Tibial nerve (tissue), 4 donors: ENCODE measurements around the gene TAF1L. TPM values are rescaled to one million over a fixed set of nuclear protein-coding genes. Genes with fewer than 3 reads are reported as not detected.

Source experiments
- DNase-seq, 2 donors: peaks; one replicate each; pipeline ENCODE4 v3.0.0-alpha.2; 2019; ENCODE audit warnings: low spot score in 2 of 2
- H3K27ac ChIP-seq, 4 donors: fragments of 200-600 bp; sonication (generic) in 3 of 4; one replicate each; pipeline ENCODE4 v1.5.1; 2017 to 2019; ENCODE audit warnings: mild to moderate bottlenecking in 1 of 4
- H3K27me3 ChIP-seq, 2 donors: fragments of 200-600 bp; sonication (generic) in 1 of 2; one replicate each; pipeline versions ENCODE4 v1.5.1 to v1.6.0; 2017 to 2019
- H3K36me3 ChIP-seq, 3 donors: fragments of 200-600 bp; sonication (generic); one replicate each; pipeline ENCODE4 v1.5.1; 2018 to 2019
- H3K4me1 ChIP-seq, 4 donors: fragments of 200-600 bp; sonication (generic) in 3 of 4; one replicate each; pipeline ENCODE4 v1.5.1; 2017 to 2019
- H3K4me3 ChIP-seq, 4 donors: fragments of 200-600 bp; sonication (generic) in 3 of 4; one replicate each; pipeline ENCODE4 v1.5.1; 2017 to 2019; ENCODE audit warnings: mild to moderate bottlenecking in 1 of 4, moderate library complexity in 1 of 4
- H3K9me3 ChIP-seq, 4 donors: fragments of 200-600 bp; sonication (generic) in 3 of 4; one replicate each; pipeline ENCODE4 v1.5.1; 2017 to 2019
- EP300 ChIP-seq, 2 donors: sonication (generic); formaldehyde crosslinking; IDR thresholded peaks; one replicate each; pipeline ENCODE4 v1.6.1; 2017; ENCODE audit warnings: antibody characterized with exemption in 2 of 2, mild to moderate bottlenecking in 1 of 2
- POLR2A ChIP-seq, 2 donors: fragments of 450-650 bp; IDR thresholded peaks; one replicate each; pipeline ENCODE4 v1.6.1; 2017; ENCODE audit warnings: antibody characterized with exemption in 2 of 2, mild to moderate bottlenecking in 2 of 2, moderate library complexity in 2 of 2
- WGBS, 2 donors: methylation state at CpG; one replicate each; pipeline ENCODE4 v1.1.5; 2018; 5-methylcytosine and 5-hydroxymethylcytosine counted together
- total RNA-seq, 4 donors: library from RNA; depleted of rRNA; stranded (reverse); fragments of >200 nt; gene quantifications; one replicate each; pipeline ENCODE4 v1.1.0, GENCODE V29; 2016
- TF ChIP-seq, protein P1 (sequence below), 5 experiments: fragments of 200-600 bp in 3 of 5; fragments of 450-650 bp in 2 of 5; sonication (generic) in 3 of 5; IDR thresholded peaks; one replicate each; pipeline ENCODE4 v1.5.1; 2016 to 2019; ENCODE audit warnings: antibody characterized with exemption in 5 of 5, mild to moderate bottlenecking in 3 of 5, moderate library complexity in 2 of 5

The TAF1L gene, protein sequence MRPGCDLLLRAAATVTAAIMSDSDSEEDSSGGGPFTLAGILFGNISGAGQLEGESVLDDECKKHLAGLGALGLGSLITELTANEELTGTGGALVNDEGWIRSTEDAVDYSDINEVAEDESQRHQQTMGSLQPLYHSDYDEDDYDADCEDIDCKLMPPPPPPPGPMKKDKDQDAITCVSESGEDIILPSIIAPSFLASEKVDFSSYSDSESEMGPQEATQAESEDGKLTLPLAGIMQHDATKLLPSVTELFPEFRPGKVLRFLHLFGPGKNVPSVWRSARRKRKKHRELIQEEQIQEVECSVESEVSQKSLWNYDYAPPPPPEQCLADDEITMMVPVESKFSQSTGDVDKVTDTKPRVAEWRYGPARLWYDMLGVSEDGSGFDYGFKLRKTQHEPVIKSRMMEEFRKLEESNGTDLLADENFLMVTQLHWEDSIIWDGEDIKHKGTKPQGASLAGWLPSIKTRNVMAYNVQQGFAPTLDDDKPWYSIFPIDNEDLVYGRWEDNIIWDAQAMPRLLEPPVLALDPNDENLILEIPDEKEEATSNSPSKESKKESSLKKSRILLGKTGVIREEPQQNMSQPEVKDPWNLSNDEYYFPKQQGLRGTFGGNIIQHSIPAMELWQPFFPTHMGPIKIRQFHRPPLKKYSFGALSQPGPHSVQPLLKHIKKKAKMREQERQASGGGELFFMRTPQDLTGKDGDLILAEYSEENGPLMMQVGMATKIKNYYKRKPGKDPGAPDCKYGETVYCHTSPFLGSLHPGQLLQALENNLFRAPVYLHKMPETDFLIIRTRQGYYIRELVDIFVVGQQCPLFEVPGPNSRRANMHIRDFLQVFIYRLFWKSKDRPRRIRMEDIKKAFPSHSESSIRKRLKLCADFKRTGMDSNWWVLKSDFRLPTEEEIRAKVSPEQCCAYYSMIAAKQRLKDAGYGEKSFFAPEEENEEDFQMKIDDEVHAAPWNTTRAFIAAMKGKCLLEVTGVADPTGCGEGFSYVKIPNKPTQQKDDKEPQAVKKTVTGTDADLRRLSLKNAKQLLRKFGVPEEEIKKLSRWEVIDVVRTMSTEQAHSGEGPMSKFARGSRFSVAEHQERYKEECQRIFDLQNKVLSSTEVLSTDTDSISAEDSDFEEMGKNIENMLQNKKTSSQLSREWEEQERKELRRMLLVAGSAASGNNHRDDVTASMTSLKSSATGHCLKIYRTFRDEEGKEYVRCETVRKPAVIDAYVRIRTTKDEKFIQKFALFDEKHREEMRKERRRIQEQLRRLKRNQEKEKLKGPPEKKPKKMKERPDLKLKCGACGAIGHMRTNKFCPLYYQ (N-terminal part only)
- total RNA-seq: under 1 TPM in 2 of 4 donors, not detected in 2; under 0.01 to 0.21 TPM

DNA sequence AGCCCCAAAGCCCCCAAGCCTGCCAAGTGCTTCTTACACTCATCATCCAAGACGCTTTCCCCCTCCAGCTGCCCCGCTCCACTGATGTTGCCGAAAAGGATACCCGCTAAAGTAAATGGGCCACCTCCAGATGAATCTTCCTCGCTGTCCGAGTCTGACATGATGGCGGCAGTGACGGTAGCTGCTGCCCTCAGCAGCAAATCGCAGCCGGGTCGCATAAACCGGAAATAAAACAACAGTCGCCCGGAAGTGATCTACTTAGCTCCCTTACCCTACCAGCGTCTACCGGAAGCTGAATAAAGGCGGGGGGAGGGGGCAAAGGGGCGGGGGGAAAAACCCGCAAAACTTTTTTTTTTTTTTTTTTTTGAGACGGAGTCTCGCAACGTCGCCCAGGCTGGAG, at the start of gene TAF1L:
TSS of gene TAF1L (minus strand) at position 308 of the 400 bp plus-strand sequence. CDS start at position 218, 90 bp downstream.
- DNase-seq: no peak
- Histone ChIP-seq H3K4me1 (no peaks in the 10 kb centered on the region), H3K27ac (no peak within 1 kb of the TSS), H3K9me3 (peaks cover 0 to 6% (median 0%) of the 10 kb centered on the region in 4 donors), H3K27me3 (no peaks in the 10 kb centered on the region), H3K36me3 (no peaks in the 10 kb centered on the region), H3K4me3 (no peak within 1 kb of the TSS)
- 93 to 94% methylated on average over 23 of the region's 23 CpGs for WGBS, 2 donors
- TF ChIP-seq POLR2A (IDR thresholded peaks at IDR 0.05) (no peak), EP300 (IDR thresholded peaks at IDR 0.05) (no peak)
- TF ChIP-seq, protein P1, sequence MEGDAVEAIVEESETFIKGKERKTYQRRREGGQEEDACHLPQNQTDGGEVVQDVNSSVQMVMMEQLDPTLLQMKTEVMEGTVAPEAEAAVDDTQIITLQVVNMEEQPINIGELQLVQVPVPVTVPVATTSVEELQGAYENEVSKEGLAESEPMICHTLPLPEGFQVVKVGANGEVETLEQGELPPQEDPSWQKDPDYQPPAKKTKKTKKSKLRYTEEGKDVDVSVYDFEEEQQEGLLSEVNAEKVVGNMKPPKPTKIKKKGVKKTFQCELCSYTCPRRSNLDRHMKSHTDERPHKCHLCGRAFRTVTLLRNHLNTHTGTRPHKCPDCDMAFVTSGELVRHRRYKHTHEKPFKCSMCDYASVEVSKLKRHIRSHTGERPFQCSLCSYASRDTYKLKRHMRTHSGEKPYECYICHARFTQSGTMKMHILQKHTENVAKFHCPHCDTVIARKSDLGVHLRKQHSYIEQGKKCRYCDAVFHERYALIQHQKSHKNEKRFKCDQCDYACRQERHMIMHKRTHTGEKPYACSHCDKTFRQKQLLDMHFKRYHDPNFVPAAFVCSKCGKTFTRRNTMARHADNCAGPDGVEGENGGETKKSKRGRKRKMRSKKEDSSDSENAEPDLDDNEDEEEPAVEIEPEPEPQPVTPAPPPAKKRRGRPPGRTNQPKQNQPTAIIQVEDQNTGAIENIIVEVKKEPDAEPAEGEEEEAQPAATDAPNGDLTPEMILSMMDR (IDR thresholded peaks at IDR 0.05): no peak

DNA sequence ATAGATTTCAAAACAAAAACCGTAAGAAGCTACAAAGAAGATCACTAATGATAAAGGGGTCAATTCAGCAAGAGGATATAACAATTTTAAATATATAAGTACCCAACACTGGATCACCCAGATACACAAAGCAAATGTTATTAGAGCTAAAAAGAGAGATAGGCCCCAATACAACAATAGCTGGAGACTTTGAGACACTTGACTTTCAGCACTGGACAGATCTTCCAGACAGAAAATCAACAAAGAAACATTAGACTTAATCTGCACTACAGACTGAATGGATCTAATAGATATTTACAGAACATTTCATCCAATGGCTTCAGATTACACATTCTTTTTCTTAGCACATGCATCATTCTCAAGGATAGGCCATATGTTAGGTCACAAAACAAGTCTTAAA, 46.3 kb upstream of the TAF1L start:
- peaks cover 0 to 39% (median 0%) of the 10 kb centered on the region in 4 donors for H3K9me3 ChIP-seq
- no peaks in the 10 kb centered on the region for H3K4me1 ChIP-seq
- no peak for DNase-seq
- H3K27me3 ChIP-seq: no peaks in the 10 kb centered on the region
- no peak overlapping the region for H3K4me3 ChIP-seq
- no peak overlapping the region for H3K27ac ChIP-seq
- 91% methylated on average over 1 of the region's 1 CpG for WGBS, 2 donors
- no peaks in the 10 kb centered on the region for H3K36me3 ChIP-seq
- TF ChIP-seq, protein P1 (IDR thresholded peaks at IDR 0.05): no peak
- TF ChIP-seq EP300 (IDR thresholded peaks at IDR 0.05) (no peak), POLR2A (IDR thresholded peaks at IDR 0.05) (no peak)

DNA sequence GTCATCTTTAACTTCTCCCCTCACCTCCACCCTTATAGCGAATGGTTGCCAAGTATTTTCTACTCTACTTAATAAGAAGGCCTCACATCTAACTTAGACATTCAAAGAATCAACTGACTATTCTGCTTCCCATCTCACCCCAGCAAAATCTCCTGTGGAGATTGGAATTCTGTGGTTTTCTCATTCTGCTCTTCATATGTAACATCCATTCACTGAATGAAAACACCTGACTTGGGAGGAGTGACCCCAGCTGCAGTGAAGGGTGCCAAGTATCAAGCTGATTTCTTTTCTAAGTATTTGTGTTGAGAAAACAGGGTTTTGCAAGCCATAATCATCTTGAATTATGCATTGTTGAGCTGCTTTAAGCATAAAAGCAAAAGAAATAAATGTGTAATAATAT, 42.5 kb upstream of the TAF1L start:
- no peak overlapping the region for H3K4me3 ChIP-seq
- WGBS, 2 donors: 85 to 88% methylated on average over 1 of the region's 1 CpG
- H3K27me3 ChIP-seq: no peaks in the 10 kb centered on the region
- DNase-seq: no peak
- H3K27ac ChIP-seq: no peak overlapping the region
- H3K36me3 ChIP-seq: no peaks in the 10 kb centered on the region
- no peaks in the 10 kb centered on the region for H3K4me1 ChIP-seq
- TF ChIP-seq, protein P1 (IDR thresholded peaks at IDR 0.05): no peak
- TF ChIP-seq POLR2A (IDR thresholded peaks at IDR 0.05) (no peak), EP300 (IDR thresholded peaks at IDR 0.05) (no peak)
- H3K9me3 ChIP-seq: peaks cover 0 to 14% (median 0%) of the 10 kb centered on the region in 4 donors

DNA sequence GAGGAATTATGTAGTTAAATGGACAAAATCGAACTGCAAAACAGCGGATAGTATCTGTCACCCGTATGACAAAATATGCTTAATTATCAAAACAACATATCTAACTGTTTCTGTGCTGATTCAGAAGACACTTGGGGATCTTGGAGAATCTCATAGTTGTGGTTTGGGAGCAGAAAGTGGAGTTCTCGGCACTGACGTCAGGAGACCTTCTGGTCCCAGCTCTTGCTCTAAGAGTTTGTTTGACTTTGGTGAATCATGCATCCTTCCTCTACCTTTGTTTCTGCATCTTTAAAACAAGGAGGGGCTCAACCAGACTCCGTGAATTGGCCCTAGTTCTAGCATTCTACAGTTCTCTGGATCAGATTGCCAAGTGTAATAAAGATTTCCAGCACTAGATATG, 37.0 kb upstream of the TAF1L start:
- Histone ChIP-seq H3K9me3 (no peaks in the 10 kb centered on the region), H3K27me3 (no peaks in the 10 kb centered on the region), H3K27ac (no peak overlapping the region), H3K4me3 (no peak overlapping the region), H3K4me1 (no peaks in the 10 kb centered on the region), H3K36me3 (no peaks in the 10 kb centered on the region)
- WGBS, 2 donors: 80 to 87% methylated on average over 6 of the region's 6 CpGs
- DNase-seq: no peak
- TF ChIP-seq, protein P1 (IDR thresholded peaks at IDR 0.05): no peak
- TF ChIP-seq POLR2A (IDR thresholded peaks at IDR 0.05): no peak
- TF ChIP-seq EP300 (IDR thresholded peaks at IDR 0.05): no peak
